ENCODE results near the gene DDX24.

- no peak for TF ChIP-seq EZH2 (IDR thresholded peaks at IDR 0.05; ENCODE audit: low read length)
- no peak for TF ChIP-seq CTCF (optimal IDR thresholded peaks at IDR 0.05 in 1 of 3, IDR thresholded peaks at IDR 0.05 in 1 of 3, conservative IDR thresholded peaks at IDR 0.05 in 1 of 3; ENCODE audit: extremely low read depth in 1 of 3, insufficient read depth in 2 of 3, low read length in 3 of 3)
These were observed 51.3 kb downstream of the DDX24 start for GRCh38 chr14:94029671-94030203.

Measured in keratinocyte (primary cell).